Central memory CD4-positive, alpha-beta T cell (primary cell): ENCODE measurements around the gene NF1.

ENCODE experiments used
- DNase-seq: peaks from one replicate; pipeline ENCODE4 v3.0.0; 2022

NF1 gene

GRCh38 chr17:31200287-31200686, 105.5 kb downstream of the NF1 start:
- DNase-seq, result no peak

GRCh38 chr17:31202968-31203367, 108.2 kb downstream of the NF1 start:
- DNase-seq, result no peak

- no peak for DNase-seq
Observed at GRCh38 chr17:31211352-31212012, 116.7 kb downstream of the NF1 start.

- DNase-seq, result peak; percentile 16
Observed at GRCh38 chr17:31216031-31216751, 121.4 kb downstream of the NF1 start.

- no peak for DNase-seq
Observed at GRCh38 chr17:31224366-31224765, 129.6 kb downstream of the NF1 start.

- DNase-seq, result no peak
Observed at GRCh38 chr17:31225831-31226230, 131.1 kb downstream of the NF1 start.

GRCh38 chr17:31226373-31226772, 131.6 kb downstream of the NF1 start:
- no peak for DNase-seq

GRCh38 chr17:31226950-31227349, 132.2 kb downstream of the NF1 start:
- DNase-seq, result no peak

GRCh38 chr17:31231852-31232251, 137.1 kb downstream of the NF1 start:
- no peak for DNase-seq

- no peak for DNase-seq
Observed at GRCh38 chr17:31235110-31235509, 140.3 kb downstream of the NF1 start.

- no peak for DNase-seq
Observed at GRCh38 chr17:31236137-31236536, 141.4 kb downstream of the NF1 start.

- DNase-seq, result no peak
Observed at GRCh38 chr17:31236712-31237111, 141.9 kb downstream of the NF1 start.

GRCh38 chr17:31241116-31241515, 146.3 kb downstream of the NF1 start:
- DNase-seq, result no peak

GRCh38 chr17:31248986-31249834, 154.4 kb downstream of the NF1 start:
- no peak for DNase-seq

- no peak for DNase-seq
Observed at GRCh38 chr17:31249835-31250141, 155.0 kb downstream of the NF1 start.

- DNase-seq, result no peak
Observed at GRCh38 chr17:31250229-31250628, 155.5 kb downstream of the NF1 start.

GRCh38 chr17:31251105-31251969, 156.6 kb downstream of the NF1 start:
- DNase-seq, result no peak

- DNase-seq, result no peak
Observed at GRCh38 chr17:31251970-31252328, 157.2 kb downstream of the NF1 start.

GRCh38 chr17:31252741-31253140, 158.0 kb downstream of the NF1 start:
- DNase-seq, result no peak

GRCh38 chr17:31254654-31255053, 159.9 kb downstream of the NF1 start:
- no peak for DNase-seq

GRCh38 chr17:31256936-31257335, 162.2 kb downstream of the NF1 start:
- no peak for DNase-seq

GRCh38 chr17:31260151-31260550, 165.4 kb downstream of the NF1 start:
- DNase-seq, result no peak

- DNase-seq, result no peak
Observed at GRCh38 chr17:31261601-31262000, 166.8 kb downstream of the NF1 start.
